H1 (cell line): ENCODE measurements around the gene SLC30A3.

Source experiments
- CEBPB ChIP-seq: IDR thresholded peaks from 2 replicates; pipeline ENCODE4 v1.6.1; 2012; ENCODE audit warnings: low read depth, low read length
- CTCF ChIP-seq, 3 experiments: IDR thresholded peaks; 1 replicate in 2 of 3; 2 replicates in 1 of 3; pipeline versions ENCODE4 v1.5.1 to v1.6.1; 2011; ENCODE audit warnings: low read length in 3 of 3, mild to moderate bottlenecking in 3 of 3, inconsistent platforms in 2 of 3, low read depth in 1 of 3, moderate library complexity in 1 of 3; ENCODE audit not compliant: insufficient read depth in 1 of 3; ENCODE audit errors: control extremely low read depth in 1 of 3
- EZH2 ChIP-seq: fragments of 200-600 bp; sonication (generic); IDR thresholded peaks from 2 replicates; pipeline ENCODE4 v1.7.1; 2012; ENCODE audit warnings: low read depth, mild to moderate bottlenecking, moderate library complexity, low read length, inconsistent platforms; ENCODE audit not compliant: severe bottlenecking
- POLR2AphosphoS5 ChIP-seq: IDR thresholded peaks from 2 replicates; pipeline ENCODE4 v1.6.1; 2011; ENCODE audit warnings: low read depth, low read length
- RNF2 ChIP-seq: fragments of 200-900, 300-1000 bp; sonication (generic); IDR thresholded peaks from 2 replicates; pipeline ENCODE4 v1.7.1; 2016; ENCODE audit warnings: borderline replicate concordance, low read depth, mild to moderate bottlenecking, antibody characterized with exemption, low read length; ENCODE audit not compliant: poor library complexity, severe bottlenecking; ENCODE audit errors: missing control alignments
- RXRA ChIP-seq: IDR thresholded peaks from 2 replicates; pipeline ENCODE4 v1.6.1; 2011; ENCODE audit warnings: low read depth, mild to moderate bottlenecking, low read length, moderate library complexity; ENCODE audit not compliant: insufficient read depth
- ZNF274 ChIP-seq: IDR thresholded peaks from 2 replicates; pipeline ENCODE4 v1.7.0; 2012; ENCODE audit warnings: low read length, borderline replicate concordance; ENCODE audit errors: extremely low read depth

DNA sequence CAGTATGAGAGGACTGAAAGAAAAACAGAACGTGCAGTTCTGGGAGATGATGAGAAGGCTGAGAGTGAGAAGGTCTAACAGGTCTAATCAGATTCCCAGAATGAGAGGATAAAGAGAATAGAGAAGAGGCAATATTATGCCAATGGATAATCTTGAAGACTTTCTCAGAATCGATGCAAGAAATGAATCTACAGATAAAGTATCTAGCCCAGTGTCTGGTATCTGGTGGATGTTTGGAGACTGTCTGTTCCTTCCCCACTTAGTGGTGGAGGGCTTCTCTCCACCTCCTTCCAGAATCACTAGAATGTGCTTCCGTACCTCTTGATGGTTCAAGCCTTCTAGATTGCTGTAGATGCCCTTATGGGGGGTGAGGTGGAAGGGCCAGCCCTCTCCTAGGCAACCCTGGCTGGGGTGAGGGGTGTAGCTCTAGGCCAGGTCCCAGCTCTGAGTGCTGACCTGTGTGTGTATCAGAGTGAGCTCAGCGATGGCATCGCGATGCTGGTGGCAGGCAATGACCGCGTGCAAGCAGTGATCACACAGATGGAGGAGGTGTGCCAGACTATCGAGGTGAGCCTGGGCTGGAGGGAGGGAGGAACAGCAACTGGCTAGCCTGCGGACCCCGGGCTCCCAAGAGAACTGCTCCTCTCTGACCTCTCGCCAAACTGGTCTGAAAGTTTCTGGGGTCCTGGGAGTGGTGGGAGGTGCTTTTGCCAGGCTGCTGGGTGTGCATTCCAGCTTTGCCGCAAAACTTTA is 41.8 kb upstream of the SLC30A3 start:
- TF ChIP-seq RNF2 (no peak), CTCF (IDR thresholded peaks at IDR 0.05; ENCODE audit: control extremely low read depth in 1 of 3, insufficient read depth in 1 of 3, low read depth in 1 of 3, low read length in 3 of 3) (no peak), CEBPB (no peak), ZNF274 (no peak), POLR2AphosphoS5 (no peak), EZH2 (no peak), RXRA (no peak)
